GM19238 (cell line): ENCODE data around the gene ID2.

Experiments used
- DNase-seq: peaks from one replicate; pipeline ENCODE4 v3.0.0; 2011; ENCODE audit warnings: low spot score; ENCODE audit not compliant: insufficient read length

The ID2 gene, protein sequence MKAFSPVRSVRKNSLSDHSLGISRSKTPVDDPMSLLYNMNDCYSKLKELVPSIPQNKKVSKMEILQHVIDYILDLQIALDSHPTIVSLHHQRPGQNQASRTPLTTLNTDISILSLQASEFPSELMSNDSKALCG

DNA sequence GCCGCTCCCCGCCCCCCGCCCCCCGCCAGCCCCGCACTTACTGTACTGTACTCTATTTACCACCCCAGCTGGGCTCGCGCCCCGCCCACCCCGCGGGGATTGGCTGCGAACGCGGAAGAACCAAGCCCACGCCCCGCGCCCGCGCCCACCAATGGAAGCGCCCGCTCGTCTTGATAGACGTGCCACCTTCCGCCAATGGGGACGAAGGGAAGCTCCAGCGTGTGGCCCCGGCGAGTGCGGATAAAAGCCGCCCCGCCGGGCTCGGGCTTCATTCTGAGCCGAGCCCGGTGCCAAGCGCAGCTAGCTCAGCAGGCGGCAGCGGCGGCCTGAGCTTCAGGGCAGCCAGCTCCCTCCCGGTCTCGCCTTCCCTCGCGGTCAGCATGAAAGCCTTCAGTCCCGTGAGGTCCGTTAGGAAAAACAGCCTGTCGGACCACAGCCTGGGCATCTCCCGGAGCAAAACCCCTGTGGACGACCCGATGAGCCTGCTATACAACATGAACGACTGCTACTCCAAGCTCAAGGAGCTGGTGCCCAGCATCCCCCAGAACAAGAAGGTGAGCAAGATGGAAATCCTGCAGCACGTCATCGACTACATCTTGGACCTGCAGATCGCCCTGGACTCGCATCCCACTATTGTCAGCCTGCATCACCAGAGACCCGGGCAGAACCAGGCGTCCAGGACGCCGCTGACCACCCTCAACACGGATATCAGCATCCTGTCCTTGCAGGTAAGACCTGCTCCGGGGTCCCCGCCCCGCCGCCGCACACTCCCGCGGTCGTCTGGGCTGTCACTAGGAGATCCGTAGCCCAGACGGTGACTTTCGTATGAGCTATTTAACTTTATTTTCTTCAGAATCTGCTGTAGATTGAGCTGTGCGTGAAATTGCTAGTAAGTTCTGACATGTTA lies at the start of gene ID2:
ID2 (plus strand) TSS at position 271 of the 907 bp plus-strand sequence; CDS start at position 381, 110 bp downstream.
- peak; percentile 98 for DNase-seq

GRCh38 chr2:8632755-8633154 lies 49.1 kb upstream of the ID2 start:
- no peak for DNase-seq

DNA sequence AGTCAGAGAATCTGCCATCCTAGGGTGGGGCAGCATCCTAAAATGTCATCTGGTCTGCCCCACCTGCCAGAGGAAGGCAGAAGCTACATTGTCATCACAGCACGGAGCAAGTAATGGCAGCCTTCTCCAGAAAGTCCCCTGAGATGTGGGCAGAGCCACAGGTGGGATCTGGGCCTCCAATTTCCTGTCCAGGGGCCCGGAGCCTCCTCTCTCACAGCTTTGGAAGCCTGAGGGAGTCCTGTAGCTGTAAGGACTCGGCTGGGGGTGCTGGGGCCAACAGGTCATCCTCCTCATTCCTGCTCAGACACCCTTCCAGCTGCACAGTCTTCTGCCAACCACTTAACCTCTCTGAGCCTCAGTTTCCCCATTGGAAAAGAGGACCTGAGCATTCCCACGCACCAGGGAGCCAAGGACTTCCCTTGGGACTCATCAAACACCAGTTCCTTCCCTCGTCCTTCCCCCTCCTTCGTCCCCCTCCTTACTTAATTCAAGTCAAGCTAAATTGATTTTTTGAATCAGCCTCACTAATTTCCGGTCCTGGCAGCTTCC lies 48.6 kb upstream of the ID2 start:
- DNase-seq = no peak

GRCh38 chr2:8633735-8634313 lies 48.0 kb upstream of the ID2 start:
- DNase-seq = no peak

GRCh38 chr2:8634466-8635172 lies 47.2 kb upstream of the ID2 start:
- DNase-seq = no peak

- DNase-seq = no peak
These were observed 45.8 kb upstream of the ID2 start for GRCh38 chr2:8636041-8636491.

DNA sequence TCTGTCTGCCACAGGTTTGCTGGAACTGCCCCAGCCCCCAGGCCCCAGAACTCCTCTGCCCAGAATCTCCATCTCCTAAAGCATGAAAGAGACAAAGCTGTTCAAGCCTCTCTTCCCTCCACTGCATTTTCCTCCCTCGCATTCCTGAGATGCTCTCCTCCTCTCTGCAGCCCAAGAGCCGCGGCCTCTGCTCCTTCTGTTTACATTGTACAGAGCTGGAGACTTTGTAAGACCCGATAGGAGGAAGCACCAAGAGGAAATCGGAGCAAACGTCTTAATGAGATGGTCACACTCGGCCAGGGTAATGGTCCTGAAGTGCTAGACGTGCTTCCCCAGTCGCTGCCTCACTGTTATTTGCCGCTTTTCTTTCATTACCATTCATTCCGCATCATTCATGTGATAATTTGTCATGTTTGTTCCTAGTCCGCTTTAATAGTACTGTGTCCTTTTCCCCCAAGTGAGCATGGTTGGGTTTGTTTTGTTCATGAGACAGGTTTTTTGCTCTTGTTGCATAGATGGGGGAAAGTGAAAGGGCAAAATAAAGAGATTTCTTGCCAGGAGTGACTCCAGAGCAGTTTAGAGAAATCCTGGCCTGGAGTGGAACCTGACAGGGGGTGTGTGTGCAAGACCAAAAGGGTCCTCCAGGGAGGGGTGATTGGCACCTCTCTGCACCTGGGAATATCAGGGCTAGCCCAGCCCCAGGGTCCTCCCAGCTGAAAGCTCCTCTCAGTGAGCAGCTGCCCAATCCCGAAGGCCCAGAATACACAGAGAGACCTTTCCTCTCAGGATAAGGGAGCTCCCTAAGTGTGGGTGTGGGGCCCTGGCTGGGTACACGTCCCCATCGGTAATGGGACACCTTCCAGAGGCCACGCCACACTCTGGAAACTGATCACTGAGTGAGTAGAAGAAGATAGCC lies 44.9 kb upstream of the ID2 start:
- no peak for DNase-seq

DNA sequence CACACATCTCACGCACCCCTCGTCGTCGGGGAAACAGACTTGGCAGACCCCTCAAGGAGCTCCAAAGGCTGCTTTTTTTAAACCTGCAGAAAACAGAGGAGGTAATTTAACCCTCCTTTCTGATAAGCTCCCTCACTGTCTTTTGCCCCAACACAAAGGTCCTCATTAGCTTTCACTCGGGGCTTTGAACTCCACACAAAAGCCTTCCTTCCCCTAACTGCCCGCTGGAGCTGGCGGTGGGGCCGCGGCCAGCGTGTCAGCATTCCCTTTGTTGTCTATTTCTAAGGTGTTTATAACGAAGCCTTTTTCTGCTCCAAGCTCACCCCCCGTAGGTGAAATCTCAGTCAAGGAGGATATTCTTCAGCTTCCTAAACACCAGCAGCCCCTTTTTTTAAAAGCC lies 43.5 kb upstream of the ID2 start:
- DNase-seq = no peak

DNA sequence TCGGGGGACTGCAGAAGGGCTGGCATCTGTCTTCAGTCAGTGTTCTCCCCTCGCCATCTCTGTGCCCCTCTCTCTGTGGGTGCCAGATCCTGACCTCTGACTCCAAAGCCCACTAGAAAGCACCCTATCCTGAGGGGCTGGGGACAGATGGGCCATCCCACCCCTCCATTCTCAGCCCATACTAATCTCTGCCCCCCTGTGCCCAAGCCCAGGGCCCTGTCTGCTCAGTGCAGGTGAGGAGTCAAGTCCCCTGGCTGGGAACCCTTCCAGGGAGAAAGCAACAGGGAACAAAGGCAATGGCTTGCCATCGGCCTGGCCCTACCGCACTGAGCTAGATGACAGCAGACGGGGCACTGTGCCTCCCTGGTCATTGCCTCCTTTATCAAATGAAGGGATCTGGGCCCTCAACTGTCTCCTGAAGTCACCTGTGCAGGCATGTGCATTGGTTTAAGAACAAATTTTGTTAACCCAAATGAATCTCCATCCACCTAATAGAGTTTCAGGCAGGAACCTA lies 42.7 kb upstream of the ID2 start:
- DNase-seq = no peak

DNA sequence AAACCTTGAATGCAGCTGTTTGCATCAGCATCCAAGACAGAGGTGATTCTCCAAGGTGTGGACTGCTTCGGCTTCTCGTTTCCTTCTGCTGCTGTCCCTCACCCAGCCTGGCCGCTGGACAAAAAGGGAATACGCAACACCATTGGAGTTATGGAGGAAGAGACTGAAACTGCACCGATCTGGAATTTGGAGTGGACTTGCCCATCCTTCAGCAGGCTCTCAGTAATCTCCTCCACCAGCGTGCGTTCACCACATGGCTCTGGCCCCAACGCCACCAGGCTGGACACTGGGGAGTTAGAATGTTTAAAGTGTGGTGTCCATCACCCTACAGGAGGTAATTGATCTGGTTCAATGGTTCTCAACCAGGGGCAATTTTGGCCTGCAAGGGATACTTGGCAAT lies 41.4 kb upstream of the ID2 start:
- DNase-seq = no peak

DNA sequence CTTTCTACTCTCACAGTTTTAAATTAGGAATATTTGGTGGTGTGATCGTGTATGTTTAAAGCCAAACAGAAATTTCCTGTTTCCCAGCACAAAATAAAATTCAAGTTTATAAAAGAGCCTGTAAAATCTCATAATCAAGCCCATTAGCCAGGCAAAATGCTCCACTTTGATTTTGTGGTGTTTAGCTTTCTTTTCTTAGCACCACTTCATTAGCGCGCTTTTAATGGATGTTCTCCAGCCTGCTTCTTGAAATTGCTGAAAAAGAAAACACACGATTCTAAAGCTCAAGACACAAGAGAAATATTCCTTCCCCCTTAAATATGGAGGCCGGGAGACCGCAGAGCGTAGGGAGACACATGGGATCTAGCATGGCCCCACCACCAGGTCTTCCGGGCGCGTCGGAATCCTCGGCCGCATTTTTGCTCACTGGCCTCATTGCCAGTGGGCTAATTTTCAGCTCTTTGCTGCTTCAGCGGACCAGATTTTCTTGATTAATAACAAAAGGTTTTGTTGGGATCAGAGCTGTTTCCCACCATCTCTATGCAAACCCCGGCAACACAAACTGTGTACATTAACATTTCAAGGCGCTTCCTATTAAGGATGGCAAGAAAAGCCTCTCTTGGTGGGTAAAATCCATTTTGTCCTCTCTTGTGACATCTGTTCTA lies 40.4 kb upstream of the ID2 start:
- DNase-seq = no peak

- DNase-seq = no peak
These were observed 39.3 kb upstream of the ID2 start for GRCh38 chr2:8642366-8643068.

DNA sequence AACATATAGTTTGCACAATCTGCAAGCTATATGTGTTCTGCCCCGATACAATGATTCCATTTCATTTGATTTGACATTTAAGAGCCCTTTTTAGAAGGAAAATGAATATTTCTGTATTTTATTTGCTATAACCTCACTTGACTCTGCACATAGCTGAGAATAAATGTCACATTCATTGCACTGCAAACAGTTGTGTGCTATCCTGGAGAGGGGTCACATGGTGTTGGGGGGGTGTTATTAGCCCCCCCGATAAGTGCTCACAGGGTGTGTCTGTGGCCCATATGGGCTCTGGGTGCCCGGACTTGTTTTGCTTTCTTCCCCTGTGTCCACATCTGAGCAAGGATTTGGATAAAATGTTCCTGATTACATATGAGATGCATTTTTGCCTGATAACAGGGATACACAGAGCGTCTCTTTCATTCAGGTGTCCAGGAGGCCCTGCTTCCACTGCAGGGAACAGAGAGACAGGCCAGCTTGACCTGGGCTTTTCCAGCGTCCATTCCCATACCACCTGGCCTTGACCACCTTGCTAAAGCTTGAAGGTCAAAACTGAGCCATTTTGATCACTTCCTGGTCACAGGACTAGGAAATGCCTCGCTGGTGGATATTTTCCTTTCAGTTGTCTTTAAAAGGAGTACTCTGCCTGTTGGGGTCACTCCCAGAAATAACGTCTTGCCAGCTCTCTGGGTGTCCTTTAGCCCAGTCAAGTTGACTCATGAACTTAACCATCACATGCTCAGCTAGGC lies 38.4 kb upstream of the ID2 start:
- DNase-seq = no peak

GRCh38 chr2:8643996-8644356 lies 37.9 kb upstream of the ID2 start:
- no peak for DNase-seq

DNA sequence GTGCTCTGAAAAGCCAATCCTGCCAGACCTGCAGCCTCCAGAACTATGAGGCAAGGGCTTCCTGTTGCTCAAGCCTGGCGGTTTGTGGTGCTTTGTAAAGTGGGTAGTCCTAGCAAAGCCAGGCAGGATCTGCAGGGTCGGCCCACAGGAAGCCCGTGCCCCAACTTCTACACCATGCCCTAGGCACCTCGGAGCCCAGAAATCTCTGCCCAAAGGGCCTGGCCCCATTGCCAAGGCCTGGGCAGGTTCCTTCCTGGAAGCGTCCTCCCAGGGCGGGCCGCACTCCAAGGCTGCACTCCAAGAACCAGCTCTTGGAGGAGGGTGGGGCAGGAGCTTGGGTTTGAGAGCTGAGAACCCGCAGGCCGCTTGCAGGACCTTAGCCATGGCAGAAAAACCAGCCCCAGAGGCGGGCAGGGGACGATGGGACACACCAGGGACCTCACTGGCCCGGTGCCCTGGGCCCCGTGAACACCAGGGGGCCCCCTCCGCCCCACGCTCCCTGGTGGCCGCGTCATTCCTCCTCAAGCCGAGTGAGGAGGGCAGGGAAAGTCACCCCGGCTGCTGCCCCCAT lies 37.2 kb upstream of the ID2 start:
- DNase-seq = no peak

GRCh38 chr2:8645176-8645831 lies 36.6 kb upstream of the ID2 start:
- DNase-seq = no peak

DNA sequence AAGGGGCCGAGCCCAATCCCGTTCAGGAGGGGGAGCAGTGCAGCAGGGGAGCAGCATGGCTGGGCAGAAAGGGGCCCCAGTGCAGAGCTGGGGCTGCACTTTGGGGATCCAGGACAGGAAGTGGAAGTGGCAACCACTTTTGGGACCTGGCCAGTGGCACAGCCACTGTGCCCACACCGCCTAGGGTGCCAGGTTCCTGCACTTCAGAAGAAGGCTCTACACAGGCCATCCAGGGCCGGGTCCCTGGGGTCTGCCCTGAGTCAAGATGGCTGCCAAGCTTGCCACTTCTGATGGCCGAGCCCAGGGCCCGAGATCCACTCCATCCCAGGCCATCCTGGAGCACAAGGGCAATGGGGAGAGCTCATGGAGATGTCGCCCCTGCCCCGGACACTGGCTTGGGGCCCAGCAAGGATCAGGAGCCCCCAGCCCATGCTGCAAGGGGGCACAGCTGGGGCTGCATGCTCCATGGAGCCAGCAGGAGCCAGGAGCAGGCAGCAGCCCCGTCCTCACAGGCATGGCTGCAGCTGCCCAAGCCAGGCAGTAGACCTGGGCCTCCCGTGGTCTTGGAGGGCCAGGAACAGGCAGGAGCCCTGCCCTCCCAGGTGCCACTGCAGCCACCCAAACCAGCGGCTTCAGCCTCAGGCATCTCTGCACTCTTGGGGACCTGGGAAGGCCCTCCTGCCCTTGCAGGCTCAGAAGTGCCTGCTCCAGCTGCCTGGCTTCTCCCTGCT lies 35.0 kb upstream of the ID2 start:
- DNase-seq = no peak
